Vagina (tissue), 2 donors: ENCODE data around the gene WDR19.

Source experiments
- POLR2A ChIP-seq, 2 donors: fragments of 450-650 bp; IDR thresholded peaks; one replicate each; pipeline ENCODE4 v1.6.1; 2017; ENCODE audit warnings: antibody characterized with exemption in 2 of 2, mild to moderate bottlenecking in 2 of 2, moderate library complexity in 2 of 2
- POLR2AphosphoS5 ChIP-seq, 2 donors: sonication (generic); formaldehyde crosslinking; IDR thresholded peaks; one replicate each; pipeline ENCODE4 v1.9.0; 2017; ENCODE audit warnings: antibody characterized with exemption in 2 of 2, mild to moderate bottlenecking in 2 of 2, low read depth in 1 of 2; ENCODE audit not compliant: insufficient read depth in 1 of 2
- TF ChIP-seq, protein P1 (sequence below), 3 experiments: fragments of 450-650 bp in 2 of 3; fragments of 200-600 bp in 1 of 3; sonication (generic) in 1 of 3; IDR thresholded peaks; one replicate each; pipeline ENCODE4 v1.5.1; 2017 to 2019; ENCODE audit warnings: antibody characterized with exemption in 3 of 3, mild to moderate bottlenecking in 2 of 3, moderate library complexity in 2 of 3

DNA sequence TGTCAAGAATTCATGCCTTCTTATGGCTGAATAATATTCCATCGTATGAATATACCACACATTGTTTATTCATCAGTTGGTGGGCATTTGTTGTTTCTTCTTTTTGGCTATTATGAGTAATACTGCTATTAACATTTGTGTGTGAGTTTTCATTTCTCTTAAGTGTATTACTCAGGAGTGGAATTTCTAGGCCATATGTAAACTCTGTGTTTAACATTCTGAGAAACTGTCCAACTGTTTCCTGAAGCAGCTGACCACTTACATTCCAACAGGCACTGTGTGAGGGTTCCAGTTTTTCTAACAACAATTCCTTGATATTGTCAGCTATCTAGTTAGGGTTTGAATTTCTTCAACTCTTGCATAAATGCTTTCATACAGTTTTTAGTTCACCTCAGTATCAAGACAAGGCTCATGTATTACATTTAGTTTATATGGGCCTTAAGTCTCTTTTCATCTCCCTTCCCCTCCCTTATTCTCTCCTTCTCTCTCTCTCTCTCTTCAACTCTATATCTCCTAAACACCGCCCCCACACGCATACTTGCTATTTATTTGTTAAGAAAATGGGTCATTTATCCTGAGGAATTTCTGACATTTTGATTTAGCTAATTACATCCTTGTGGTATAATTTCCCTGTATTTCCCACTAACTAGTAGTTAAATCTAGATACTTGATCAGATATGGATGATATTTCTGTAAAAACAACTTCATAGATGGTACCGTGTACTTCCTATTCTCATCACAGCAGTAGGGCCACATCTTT is 77.4 kb downstream of the WDR19 start:
- TF ChIP-seq POLR2AphosphoS5 (IDR thresholded peaks at IDR 0.05; ENCODE audit: insufficient read depth in 1 of 2, low read depth in 1 of 2) (no peak), POLR2A (IDR thresholded peaks at IDR 0.05) (no peak)
- TF ChIP-seq, protein P1, sequence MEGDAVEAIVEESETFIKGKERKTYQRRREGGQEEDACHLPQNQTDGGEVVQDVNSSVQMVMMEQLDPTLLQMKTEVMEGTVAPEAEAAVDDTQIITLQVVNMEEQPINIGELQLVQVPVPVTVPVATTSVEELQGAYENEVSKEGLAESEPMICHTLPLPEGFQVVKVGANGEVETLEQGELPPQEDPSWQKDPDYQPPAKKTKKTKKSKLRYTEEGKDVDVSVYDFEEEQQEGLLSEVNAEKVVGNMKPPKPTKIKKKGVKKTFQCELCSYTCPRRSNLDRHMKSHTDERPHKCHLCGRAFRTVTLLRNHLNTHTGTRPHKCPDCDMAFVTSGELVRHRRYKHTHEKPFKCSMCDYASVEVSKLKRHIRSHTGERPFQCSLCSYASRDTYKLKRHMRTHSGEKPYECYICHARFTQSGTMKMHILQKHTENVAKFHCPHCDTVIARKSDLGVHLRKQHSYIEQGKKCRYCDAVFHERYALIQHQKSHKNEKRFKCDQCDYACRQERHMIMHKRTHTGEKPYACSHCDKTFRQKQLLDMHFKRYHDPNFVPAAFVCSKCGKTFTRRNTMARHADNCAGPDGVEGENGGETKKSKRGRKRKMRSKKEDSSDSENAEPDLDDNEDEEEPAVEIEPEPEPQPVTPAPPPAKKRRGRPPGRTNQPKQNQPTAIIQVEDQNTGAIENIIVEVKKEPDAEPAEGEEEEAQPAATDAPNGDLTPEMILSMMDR (IDR thresholded peaks at IDR 0.05) = no peak
